GM12878 (cell line): Measurements from ENCODE around the gene KCNK17.

ENCODE experiments used
- E4F1 ChIP-seq: fragments of 450-650 bp; IDR thresholded peaks from 2 replicates; pipeline ENCODE4 v1.6.1; 2018; ENCODE audit warnings: borderline replicate concordance, mild to moderate bottlenecking; ENCODE audit not compliant: partially characterized antibody
- ELK1 ChIP-seq: IDR thresholded peaks from 2 replicates; pipeline ENCODE4 v1.6.1; 2012; ENCODE audit warnings: low read depth, low read length, improper control_type of control experiment
- ETV6 ChIP-seq, 2 experiments: fragments of 450-650 bp in 1 of 2; IDR thresholded peaks in 1 of 2; conservative IDR thresholded peaks in 1 of 2; 2 replicates each; pipeline ENCODE4 v1.6.1; 2014; ENCODE audit warnings: antibody characterized with exemption in 1 of 2, borderline replicate concordance in 1 of 2, low read depth in 1 of 2, mild to moderate bottlenecking in 1 of 2, moderate library complexity in 1 of 2
- FOXK2 ChIP-seq: fragments of 450-650 bp; IDR thresholded peaks from 2 replicates; pipeline ENCODE4 v1.6.1; 2017; ENCODE audit warnings: mild to moderate bottlenecking, moderate library complexity
- PBX3 ChIP-seq: IDR thresholded peaks from 2 replicates; pipeline ENCODE4 v1.6.1; 2011; ENCODE audit warnings: mild to moderate bottlenecking, low read depth, low read length, moderate library complexity; ENCODE audit not compliant: insufficient replicate concordance
- POLR2A ChIP-seq: IDR thresholded peaks from 2 replicates; pipeline ENCODE4 v1.6.1; 2011; ENCODE audit warnings: low read depth, mild to moderate bottlenecking, low read length

- no peak for TF ChIP-seq E4F1
- no peak for TF ChIP-seq PBX3
- TF ChIP-seq POLR2A: no peak
- no peak for TF ChIP-seq ETV6 (conservative IDR thresholded peaks at IDR 0.05 in 1 of 2, IDR thresholded peaks at IDR 0.05 in 1 of 2; ENCODE audit: borderline replicate concordance in 1 of 2, low read depth in 1 of 2)
- no peak for TF ChIP-seq FOXK2
- no peak for TF ChIP-seq ELK1
Observed at GRCh38 chr6:39298061-39298460, 16.2 kb downstream of the KCNK17 start.
